ENCODE data around the gene TMIGD1.

DNA sequence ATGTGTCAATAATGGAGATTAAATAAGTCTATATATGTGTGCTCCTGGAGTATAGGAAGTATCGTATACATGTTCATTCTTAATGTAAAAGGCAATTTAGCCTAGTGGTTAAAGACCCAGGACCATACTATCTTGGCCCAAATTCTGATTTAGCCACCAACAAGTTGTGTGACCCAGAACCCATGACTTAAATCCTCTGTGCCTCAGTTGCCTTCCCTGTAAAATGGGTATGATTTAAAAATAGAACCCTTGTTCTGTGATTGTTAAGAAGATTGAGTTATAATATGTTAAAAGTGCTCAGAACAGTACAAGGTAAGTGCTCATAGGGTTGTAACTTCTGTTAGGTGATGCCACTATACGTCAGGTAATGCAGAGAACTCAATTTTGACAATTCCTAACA is 23.3 kb downstream of the TMIGD1 start:
- TF ChIP-seq, protein P1, sequence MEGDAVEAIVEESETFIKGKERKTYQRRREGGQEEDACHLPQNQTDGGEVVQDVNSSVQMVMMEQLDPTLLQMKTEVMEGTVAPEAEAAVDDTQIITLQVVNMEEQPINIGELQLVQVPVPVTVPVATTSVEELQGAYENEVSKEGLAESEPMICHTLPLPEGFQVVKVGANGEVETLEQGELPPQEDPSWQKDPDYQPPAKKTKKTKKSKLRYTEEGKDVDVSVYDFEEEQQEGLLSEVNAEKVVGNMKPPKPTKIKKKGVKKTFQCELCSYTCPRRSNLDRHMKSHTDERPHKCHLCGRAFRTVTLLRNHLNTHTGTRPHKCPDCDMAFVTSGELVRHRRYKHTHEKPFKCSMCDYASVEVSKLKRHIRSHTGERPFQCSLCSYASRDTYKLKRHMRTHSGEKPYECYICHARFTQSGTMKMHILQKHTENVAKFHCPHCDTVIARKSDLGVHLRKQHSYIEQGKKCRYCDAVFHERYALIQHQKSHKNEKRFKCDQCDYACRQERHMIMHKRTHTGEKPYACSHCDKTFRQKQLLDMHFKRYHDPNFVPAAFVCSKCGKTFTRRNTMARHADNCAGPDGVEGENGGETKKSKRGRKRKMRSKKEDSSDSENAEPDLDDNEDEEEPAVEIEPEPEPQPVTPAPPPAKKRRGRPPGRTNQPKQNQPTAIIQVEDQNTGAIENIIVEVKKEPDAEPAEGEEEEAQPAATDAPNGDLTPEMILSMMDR (IDR thresholded peaks at IDR 0.05): no peak
- no peak for TF ChIP-seq POLR2A (IDR thresholded peaks at IDR 0.05)
